Endothelial cell of umbilical vein (primary cell): Measurements from ENCODE around the gene ARHGEF16. TPM values are rescaled to one million over a fixed set of nuclear protein-coding genes. Genes with fewer than 3 reads are reported as not detected.

Source experiments
- BruUV-seq: library from RNA; stranded (reverse); fragments of 400-500 nt; replicated peaks from 2 replicates; lab custom pipeline; 2021; lab: Mats Ljungman, UMichigan
- CTCF ChIA-PET: fragments of 300-600, 350-600 bp; sonication (Branson Sonifier 250); formaldehyde crosslinking; loops from one replicate; lab custom pipeline; 2021; ENCODE audit warnings: antibody characterized with exemption, inconsistent platforms; lab: Charles Lee
- POLR2A ChIA-PET: fragments of 300-600, 350-600 bp; sonication (Branson Sonifier 250); formaldehyde crosslinking; loops from one replicate; lab custom pipeline; 2021; ENCODE audit warnings: antibody characterized with exemption, inconsistent platforms; lab: Charles Lee
- DNase-seq: peaks from one replicate; pipeline ENCODE4 v3.0.0-alpha.2; 2011; ENCODE audit warnings: low read depth, low spot score
- FAIRE-seq: peaks from 2 replicates; lab custom pipeline; 2011; peaks lifted over from hg19 to GRCh38; lab: Jason Lieb, UNC
- H2AFZ ChIP-seq: 2 replicates; pipeline ENCODE4 v1.6.0; 2012; ENCODE audit warnings: low read depth, low read length, control low read depth, inconsistent platforms
- H3K27ac ChIP-seq: 2 replicates; pipeline ENCODE4 v1.5.1; 2011; ENCODE audit warnings: low read depth, mild to moderate bottlenecking, control low read depth, low read length, moderate library complexity; ENCODE audit not compliant: insufficient read depth
- H3K27me3 ChIP-seq, 2 experiments: 2 replicates each; pipeline versions ENCODE4 v1.6.0 to v1.6.1; 2011; ENCODE audit warnings: low read length in 2 of 2, mixed read lengths in 1 of 2; ENCODE audit not compliant: control insufficient read depth in 2 of 2, insufficient read depth in 2 of 2
- H3K36me3 ChIP-seq, 2 experiments: 2 replicates in 1 of 2; 3 replicates in 1 of 2; pipeline ENCODE4 v1.5.1; 2011; ENCODE audit warnings: low read length in 2 of 2, mild to moderate bottlenecking in 1 of 2, moderate library complexity in 1 of 2; ENCODE audit not compliant: control insufficient read depth in 2 of 2, insufficient read depth in 2 of 2; ENCODE audit errors: extremely low read depth in 1 of 2
- H3K4me1 ChIP-seq: 3 replicates; pipeline ENCODE4 v1.5.1; 2011; ENCODE audit warnings: mild to moderate bottlenecking, low read length; ENCODE audit not compliant: control insufficient read depth, insufficient read depth; ENCODE audit errors: extremely low read depth
- H3K4me2 ChIP-seq: 2 replicates; pipeline ENCODE4 v1.6.1; 2011; ENCODE audit warnings: low read length, control low read depth, mixed read lengths; ENCODE audit not compliant: insufficient read depth
- H3K4me3 ChIP-seq, 3 experiments: fragments of 200-600 bp in 1 of 3; sonication (generic), shearing (Covaris generic) in 1 of 3; replicated peaks in 1 of 3; 2 replicates each; pipeline ENCODE4 v1.5.1; 2011 to 2016; ENCODE audit warnings: control low read depth in 3 of 3, low read length in 3 of 3, mild to moderate bottlenecking in 2 of 3, inconsistent platforms in 1 of 3, low read depth in 1 of 3, moderate library complexity in 1 of 3; ENCODE audit not compliant: insufficient read depth in 1 of 3
- H3K79me2 ChIP-seq: 2 replicates; pipeline ENCODE4 v1.6.0; 2012; ENCODE audit warnings: low read length, inconsistent platforms; ENCODE audit not compliant: control insufficient read depth, insufficient read depth
- H3K9ac ChIP-seq: replicated peaks from 2 replicates; pipeline ENCODE3; 2011; ENCODE audit warnings: low read length, control low read depth; ENCODE audit not compliant: insufficient read depth; ENCODE audit errors: extremely low read depth
- H3K9me1 ChIP-seq: replicated peaks from 3 replicates; pipeline ENCODE4 v1.6.0; 2011; ENCODE audit warnings: mild to moderate bottlenecking, low read length; ENCODE audit not compliant: control insufficient read depth, insufficient read depth; ENCODE audit errors: extremely low read depth
- H3K9me3 ChIP-seq: replicated peaks from 2 replicates; pipeline ENCODE4 v1.5.1; 2012; ENCODE audit warnings: low read length, inconsistent platforms; ENCODE audit not compliant: control insufficient read depth, insufficient read depth
- H4K20me1 ChIP-seq: replicated peaks from 2 replicates; pipeline ENCODE3; 2011; ENCODE audit warnings: mild to moderate bottlenecking, low read length; ENCODE audit not compliant: control insufficient read depth, insufficient read depth; ENCODE audit errors: extremely low read depth
- CTCF ChIP-seq, 2 donors: IDR thresholded peaks; 1 replicate in 1 of 2; 2 replicates in 1 of 2; pipeline ENCODE4 v1.5.1; 2011; ENCODE audit warnings: low read length in 2 of 2, mild to moderate bottlenecking in 2 of 2, moderate library complexity in 2 of 2, control low read depth in 1 of 2, inconsistent platforms in 1 of 2, low read depth in 1 of 2; ENCODE audit not compliant: insufficient read depth in 1 of 2; ENCODE audit errors: extremely low read depth in 1 of 2
- EZH2 ChIP-seq: IDR thresholded peaks from 2 replicates; pipeline ENCODE4 v1.6.1; 2012; ENCODE audit warnings: borderline replicate concordance, low read depth, mild to moderate bottlenecking, moderate library complexity, low read length, inconsistent platforms; ENCODE audit not compliant: severe bottlenecking
- FOS ChIP-seq: IDR thresholded peaks from 2 replicates; pipeline ENCODE4 v1.6.1; 2011; ENCODE audit warnings: mild to moderate bottlenecking, low read length, moderate library complexity, borderline replicate concordance; ENCODE audit not compliant: insufficient read depth
- GATA2 ChIP-seq: IDR thresholded peaks from 2 replicates; pipeline ENCODE4 v1.7.0; 2011; ENCODE audit warnings: low read depth, mild to moderate bottlenecking, moderate library complexity, mixed read lengths, low read length; ENCODE audit not compliant: insufficient read length, insufficient read depth
- JUN ChIP-seq: IDR thresholded peaks from 2 replicates; pipeline ENCODE4 v1.6.1; 2011; ENCODE audit warnings: borderline replicate concordance, low read depth; ENCODE audit not compliant: insufficient read length, insufficient read depth
- MAX ChIP-seq: IDR thresholded peaks from 2 replicates; pipeline ENCODE4 v1.6.1; 2011; ENCODE audit not compliant: insufficient read depth, insufficient read length
- MYC ChIP-seq: IDR thresholded peaks from one replicate; pipeline ENCODE4 v1.6.1; 2011; ENCODE audit warnings: mild to moderate bottlenecking, low read depth, low read length
- POLR2A ChIP-seq: IDR thresholded peaks from 2 replicates; pipeline ENCODE4 v1.6.1; 2012; ENCODE audit warnings: low read depth, mild to moderate bottlenecking, control low read depth, low read length
- POLR2AphosphoS5 ChIP-seq: IDR thresholded peaks from 2 replicates; pipeline ENCODE4 v1.6.1; 2012; ENCODE audit warnings: low read depth, mild to moderate bottlenecking, control low read depth, low read length, moderate library complexity; ENCODE audit not compliant: insufficient read depth
- dilution Hi-C: fragments of 300-500 bp; cut with MboI; formaldehyde crosslinking; loops from one replicate; pipeline ENCODE4 v1.15.0; 2019; ENCODE audit warnings: low sequenced_read_pairs; ENCODE audit not compliant: extremely low pct_ligation_motif_present
- intact Hi-C: fragments of 100-400 bp; cut with micrococcal nuclease; formaldehyde crosslinking; loops from one replicate; pipeline ENCODE4 v1.10.0; 2022
- polyA plus RNA-seq, 4 experiments: library from polyadenylated mRNA; depleted of rRNA in 3 of 4; stranded (reverse) in 3 of 4; unstranded in 1 of 4; fragments of >200 nt; gene quantifications; 2 replicates each; pipeline versions ENCODE4 v1.2.1 to v1.2.3, GENCODE V29; 2011 to 2012; ENCODE audit warnings: missing spikeins in 1 of 4
- total RNA-seq: library from RNA; stranded (reverse); gene quantifications from 2 replicates; pipeline ENCODE4 v1.2.3, GENCODE V29; 2021

Gene ARHGEF16
- total and polyA plus RNA-seq, 2 donors (not counting 3 experiments of a cell fraction or from before 2014, with no cell fraction given): 0.52 to 1.3 TPM

GRCh38 chr1:3498986-3499385 is 44.5 kb downstream of the ARHGEF16 start:
- Histone ChIP-seq H3K27me3 (no peaks in the 10 kb centered on the region), H3K27ac (no peak overlapping the region), H4K20me1 (no peaks in the 10 kb centered on the region), H3K9me1 (no peaks in the 10 kb centered on the region), H3K9me3 (no peaks in the 10 kb centered on the region), H2AFZ (no peak overlapping the region), H3K4me1 (no peaks in the 10 kb centered on the region), H3K9ac (no peak overlapping the region), H3K36me3 (no peaks in the 10 kb centered on the region), H3K4me3 (no peak overlapping the region), H3K79me2 (no peaks in the 10 kb centered on the region), H3K4me2 (no peak overlapping the region)
- no TSS peak for BruUV-seq
- TF ChIP-seq GATA2 (no peak), CTCF (IDR thresholded peaks at IDR 0.05; ENCODE audit: extremely low read depth in 1 of 2, insufficient read depth in 1 of 2, low read depth in 1 of 2, low read length in 2 of 2) (no peak), MAX (no peak), FOS (no peak), POLR2A (no peak), MYC (no peak)
- intact Hi-C loops: no loop called here
- ChIA-PET POLR2A (no interaction called here), CTCF (interaction anchor here (1.5 kb wide), 1 partner anchor 120 kb away, joined by 4 read pairs; no protein-coding TSS in a partner anchor)
- dilution Hi-C loops: no loop called here
- FAIRE-seq (no peak), DNase-seq (no peak)

- ChIA-PET POLR2A (no interaction called here), CTCF (no interaction called here)
- H3K9ac ChIP-seq: no peak overlapping the region
- H3K36me3 ChIP-seq: no peaks in the 10 kb centered on the region
- no peak overlapping the region for H3K4me3 ChIP-seq
- no peak for TF ChIP-seq MYC
- no peak for TF ChIP-seq MAX
- no peak for TF ChIP-seq POLR2A
- no peak for TF ChIP-seq GATA2
- no peak for TF ChIP-seq JUN
- no peak for TF ChIP-seq POLR2AphosphoS5
- no peak for TF ChIP-seq CTCF (IDR thresholded peaks at IDR 0.05; ENCODE audit: extremely low read depth in 1 of 2, insufficient read depth in 1 of 2, low read depth in 1 of 2, low read length in 2 of 2)
- TF ChIP-seq FOS: no peak
- TF ChIP-seq EZH2: no peak
- no peak overlapping the region for H3K4me2 ChIP-seq
- no peaks in the 10 kb centered on the region for H4K20me1 ChIP-seq
- no TSS peak for BruUV-seq
- peaks cover 4% of the 10 kb centered on the region for H3K4me1 ChIP-seq
- H3K9me3 ChIP-seq: no peaks in the 10 kb centered on the region
- H3K27me3 ChIP-seq: no peaks in the 10 kb centered on the region
- no peak overlapping the region for H3K27ac ChIP-seq
- H3K9me1 ChIP-seq: no peaks in the 10 kb centered on the region
- H3K79me2 ChIP-seq: no peaks in the 10 kb centered on the region
- dilution Hi-C loops: no loop called here
- intact Hi-C loops: no loop called here
- no peak overlapping the region for H2AFZ ChIP-seq
- DNase-seq: no peak
- no peak for FAIRE-seq
Measured at GRCh38 chr1:3499611-3500010, 45.1 kb downstream of the ARHGEF16 start.
